Measurements from ENCODE around the gene MRGPRD. TPM values are rescaled to one million over a fixed set of nuclear protein-coding genes. Genes with fewer than 3 reads are reported as not detected.

The MRGPRD gene
- total and polyA plus RNA-seq, 2 of the 8 experiments (the other 6 are each of a cell fraction or from before 2014, with no cell fraction given) = not detected

DNA sequence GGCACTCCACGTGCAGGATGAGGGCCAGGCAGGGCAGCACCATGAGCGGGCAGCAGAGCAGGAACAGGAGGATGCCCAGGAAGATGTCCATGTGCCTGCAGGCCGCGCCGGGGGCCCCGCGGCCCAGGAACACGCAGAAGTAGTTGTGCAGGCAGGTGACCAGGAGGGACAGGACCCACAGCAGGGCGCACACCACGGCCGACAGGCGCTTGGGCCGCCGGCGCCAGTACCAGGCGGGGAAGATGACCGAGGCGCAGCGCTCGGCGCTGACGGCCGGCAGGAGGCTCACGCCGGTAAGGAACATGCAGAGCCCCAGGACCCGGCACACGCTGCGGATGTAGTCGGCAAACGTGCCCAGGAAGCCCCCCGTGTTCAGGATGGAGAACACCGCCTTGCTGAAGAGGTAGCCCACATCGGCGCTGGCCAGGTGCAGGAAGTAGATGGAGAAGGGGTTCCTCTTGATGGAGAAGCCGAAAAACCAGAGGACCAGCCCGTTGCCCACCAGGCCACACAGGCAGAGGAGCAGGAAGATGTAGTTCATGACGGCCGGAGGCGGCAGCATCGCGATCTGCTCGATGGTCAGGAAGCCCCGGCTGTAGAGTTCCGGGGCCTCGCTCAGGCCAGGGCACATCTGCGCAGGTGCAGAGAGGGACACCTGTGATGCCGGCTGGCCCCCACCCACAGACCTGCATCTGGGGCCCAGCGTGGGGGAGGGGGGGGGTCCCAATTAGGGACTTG, 25.0 kb upstream of the MRGPRD start (continued):
- TF ChIP-seq NANOG (IDR thresholded peaks at IDR 0.05; ENCODE audit: insufficient read depth, low read depth, low read length, poor library complexity, severe bottlenecking) (no peak), CTBP2 (IDR thresholded peaks at IDR 0.05; ENCODE audit: borderline replicate concordance, insufficient read depth, insufficient read length, low read length) (no peak), TCF12 (IDR thresholded peaks at IDR 0.05; ENCODE audit: low read depth, low read length) (no peak), SP2 (IDR thresholded peaks at IDR 0.05; ENCODE audit: low read length) (no peak)

Data from H1 (cell line).